HCT116 (cell line): Measurements from ENCODE around the gene U2AF1L4. TPM values are rescaled to one million over a fixed set of nuclear protein-coding genes. Genes with fewer than 3 reads are reported as not detected.

Experiments
- ATAC-seq: fragments of 200-7000 bp; cut with Tn5 transposase; 2 replicates; pipeline ENCODE4 v1.9.1; 2020; ENCODE audit warnings: mild to moderate bottlenecking, moderate library complexity
- BruUV-seq: library from RNA; stranded (reverse); fragments of 400-500 nt; replicated peaks from 2 replicates; lab custom pipeline; 2021; lab: Mats Ljungman, UMichigan
- CTCF ChIA-PET: fragments of 300-600 bp; sonication (Branson Sonifier 250); formaldehyde crosslinking; loops from one replicate; lab custom pipeline; 2021; ENCODE audit warnings: antibody characterized with exemption; lab: Charles Lee
- POLR2A ChIA-PET: fragments of 300-600, 350-600 bp; sonication (Branson Sonifier 250); formaldehyde crosslinking; loops from one replicate; lab custom pipeline; 2021; ENCODE audit warnings: antibody characterized with exemption; lab: Charles Lee
- RAD21 ChIA-PET, 2 experiments: fragments of 300-600 bp; sonication (Branson Sonifier 250); formaldehyde crosslinking; loops; one replicate each; lab custom pipeline; 2023; ENCODE audit warnings: low total read pairs in 2 of 2; ENCODE audit not compliant: uncharacterized antibody in 2 of 2, unreplicated experiment in 2 of 2, low non-redundant PET in 1 of 2; lab: Charles Lee
- DNase-seq: peaks from one replicate; pipeline ENCODE4 v3.0.0-alpha.2; 2010; ENCODE audit warnings: low read depth, low spot score
- H2AFZ ChIP-seq: fragments of 200-600 bp; shearing (Covaris generic), sonication (generic); 2 replicates; pipeline ENCODE4 v1.6.1; 2017; ENCODE audit warnings: low read depth, mixed run types, mixed read lengths, antibody characterized with exemption, low read length; ENCODE audit not compliant: poor library complexity, severe bottlenecking
- H3K27ac ChIP-seq: 2 replicates; pipeline ENCODE4 v1.5.1; 2012; ENCODE audit warnings: low read depth, low read length
- H3K27me3 ChIP-seq: fragments of 200-600 bp; sonication (generic); 2 replicates; pipeline ENCODE4 v1.6.1; 2016; ENCODE audit warnings: mixed run types, low read length, mixed read lengths; ENCODE audit not compliant: insufficient read depth
- H3K36me3 ChIP-seq, 2 experiments: fragments of 200-500 bp in 1 of 2; fragments of 200-600 bp in 1 of 2; sonication (Bioruptor generic) in 1 of 2; sonication (generic) in 1 of 2; 2 replicates each; pipeline versions ENCODE4 v1.5.1 to v1.6.1; 2014 to 2016; ENCODE audit warnings: low read length in 2 of 2, inconsistent platforms in 1 of 2, mixed read lengths in 1 of 2, mixed run types in 1 of 2; ENCODE audit not compliant: insufficient read depth in 2 of 2, control insufficient read depth in 1 of 2
- H3K4me1 ChIP-seq, 2 experiments: fragments of 200-600 bp in 1 of 2; sonication (generic) in 1 of 2; 2 replicates each; pipeline versions ENCODE4 v1.5.1 to v1.6.1; 2012 to 2017; ENCODE audit warnings: low read length in 2 of 2, inconsistent platforms in 1 of 2, mild to moderate bottlenecking in 1 of 2, mixed read lengths in 1 of 2, mixed run types in 1 of 2, moderate library complexity in 1 of 2; ENCODE audit not compliant: insufficient read depth in 2 of 2, control insufficient read depth in 1 of 2
- H3K4me2 ChIP-seq: fragments of 200-600 bp; sonication (generic); 2 replicates; pipeline ENCODE4 v1.6.1; 2017; ENCODE audit warnings: mixed run types, low read length, mixed read lengths
- H3K4me3 ChIP-seq, 2 experiments: fragments of 200-600 bp in 1 of 2; sonication (generic) in 1 of 2; replicated peaks in 1 of 2; 2 replicates each; pipeline ENCODE4 v1.5.1; 2011 to 2016; ENCODE audit warnings: low read length in 2 of 2, control low read depth in 1 of 2, low read depth in 1 of 2, mild to moderate bottlenecking in 1 of 2, mixed read lengths in 1 of 2, mixed run types in 1 of 2
- H3K79me2 ChIP-seq: fragments of 200-600 bp; sonication (generic); 2 replicates; pipeline ENCODE4 v1.6.1; 2017; ENCODE audit warnings: mild to moderate bottlenecking, mixed run types, low read length, moderate library complexity, mixed read lengths; ENCODE audit not compliant: insufficient read depth
- H3K9ac ChIP-seq: fragments of 200-600 bp; sonication (generic); 2 replicates; pipeline ENCODE4 v1.6.1; 2016; ENCODE audit warnings: low read length, mixed read lengths
- H3K9me2 ChIP-seq: fragments of 200-600 bp; sonication (generic), shearing (Covaris generic); 2 replicates; pipeline ENCODE4 v1.6.1; 2017; ENCODE audit warnings: mixed run types, mild to moderate bottlenecking, moderate library complexity; ENCODE audit not compliant: insufficient read depth
- H3K9me3 ChIP-seq, 2 experiments: fragments of 200-500 bp in 1 of 2; fragments of 200-600 bp in 1 of 2; sonication (Bioruptor generic) in 1 of 2; sonication (generic) in 1 of 2; 2 replicates each; pipeline ENCODE4 v1.6.1; 2014 to 2017; ENCODE audit warnings: low read length in 2 of 2, mixed read lengths in 2 of 2, inconsistent platforms in 1 of 2, low read depth in 1 of 2, mild to moderate bottlenecking in 1 of 2, mixed run types in 1 of 2, moderate library complexity in 1 of 2; ENCODE audit not compliant: control insufficient read depth in 1 of 2, insufficient read depth in 1 of 2
- H4K20me1 ChIP-seq: fragments of 200-600 bp; sonication (generic), shearing (Covaris generic); 2 replicates; pipeline ENCODE4 v1.6.1; 2017; ENCODE audit warnings: mixed run types, mild to moderate bottlenecking, moderate library complexity; ENCODE audit not compliant: insufficient read depth
- ATF3 ChIP-seq: IDR thresholded peaks from 2 replicates; pipeline ENCODE4 v1.6.1; 2012
- CBX3 ChIP-seq: IDR thresholded peaks from 2 replicates; pipeline ENCODE4 v1.6.1; 2012; ENCODE audit warnings: low read depth
- CEBPB ChIP-seq: IDR thresholded peaks from 2 replicates; pipeline ENCODE4 v1.6.1; 2012; ENCODE audit warnings: low read depth
- EGR1 ChIP-seq: IDR thresholded peaks from 2 replicates; pipeline ENCODE4 v1.6.1; 2012; ENCODE audit warnings: low read depth
- ELF1 ChIP-seq: IDR thresholded peaks from 2 replicates; pipeline ENCODE4 v1.6.1; 2012; ENCODE audit warnings: low read depth, borderline replicate concordance
- EZH2 ChIP-seq: fragments of 200-600 bp; sonication (generic); IDR thresholded peaks from 2 replicates; pipeline ENCODE4 v1.6.1; 2017; ENCODE audit warnings: antibody characterized with exemption, mixed run types
- EZH2phosphoT487 ChIP-seq: fragments of 200-600 bp; IDR thresholded peaks from 2 replicates; pipeline ENCODE4 v1.6.1; 2018; ENCODE audit warnings: antibody characterized with exemption, borderline replicate concordance
- FOSL1 ChIP-seq: IDR thresholded peaks from 2 replicates; pipeline ENCODE4 v1.6.1; 2012; ENCODE audit warnings: low read depth
- JUND ChIP-seq: IDR thresholded peaks from 2 replicates; pipeline ENCODE4 v1.6.1; 2012
- MAX ChIP-seq: IDR thresholded peaks from 2 replicates; pipeline ENCODE4 v1.6.1; 2012
- POLR2A ChIP-seq: IDR thresholded peaks from 2 replicates; pipeline ENCODE4 v1.7.0; 2011; ENCODE audit warnings: borderline replicate concordance; ENCODE audit not compliant: insufficient read depth, insufficient read length; ENCODE audit errors: extremely low read depth
- POLR2AphosphoS5 ChIP-seq: IDR thresholded peaks from 2 replicates; pipeline ENCODE4 v1.6.1; 2011; ENCODE audit warnings: mild to moderate bottlenecking, low read depth, low read length, moderate library complexity
- REST ChIP-seq: IDR thresholded peaks from 2 replicates; pipeline ENCODE4 v1.6.1; 2012; ENCODE audit warnings: low read depth
- SIN3A ChIP-seq: IDR thresholded peaks from 2 replicates; pipeline ENCODE4 v1.6.1; 2012; ENCODE audit warnings: low read depth
- SP1 ChIP-seq: IDR thresholded peaks from 2 replicates; pipeline ENCODE4 v1.6.1; 2012; ENCODE audit warnings: low read depth
- SRF ChIP-seq: IDR thresholded peaks from 2 replicates; pipeline ENCODE4 v1.6.1; 2012; ENCODE audit warnings: low read depth
- TCF7L2 ChIP-seq: IDR thresholded peaks from 2 replicates; pipeline ENCODE4 v1.7.0; 2011; ENCODE audit warnings: borderline replicate concordance, inconsistent platforms; ENCODE audit not compliant: insufficient read depth, insufficient read length; ENCODE audit errors: extremely low read depth
- ZBTB33 ChIP-seq: IDR thresholded peaks from 2 replicates; pipeline ENCODE4 v1.6.1; 2011; ENCODE audit warnings: mild to moderate bottlenecking, low read length, moderate library complexity; ENCODE audit not compliant: insufficient replicate concordance; ENCODE audit errors: extremely low read depth
- ZFX ChIP-seq: fragments of 450-650 bp; IDR thresholded peaks from 2 replicates; pipeline ENCODE4 v1.6.1; 2017
- intact Hi-C: fragments of 100-400 bp; cut with micrococcal nuclease; formaldehyde crosslinking; loops from 2 replicates; pipeline ENCODE4 v1.10.0; 2022
- total RNA-seq: library from RNA; stranded (reverse); gene quantifications from one replicate; pipeline ENCODE4 v1.2.1, GENCODE V29; 2021; ENCODE audit not compliant: unreplicated experiment
- TF ChIP-seq, protein P1 (sequence below), 3 experiments: fragments of 200-600 bp in 1 of 3; sonication (generic) in 1 of 3; IDR thresholded peaks in 2 of 3; conservative IDR thresholded peaks in 1 of 3; 2 replicates each; pipeline ENCODE4 v1.5.1; 2012 to 2017; ENCODE audit warnings: low read depth in 2 of 3, low read length in 2 of 3, antibody characterized with exemption in 1 of 3, borderline replicate concordance in 1 of 3, control low read depth in 1 of 3, mild to moderate bottlenecking in 1 of 3, mixed read lengths in 1 of 3, mixed run types in 1 of 3, moderate library complexity in 1 of 3; ENCODE audit not compliant: insufficient read depth in 1 of 3

The U2AF1L4 gene
- total RNA-seq, 1 experiment from 2014 or later: 15.6 TPM

DNA sequence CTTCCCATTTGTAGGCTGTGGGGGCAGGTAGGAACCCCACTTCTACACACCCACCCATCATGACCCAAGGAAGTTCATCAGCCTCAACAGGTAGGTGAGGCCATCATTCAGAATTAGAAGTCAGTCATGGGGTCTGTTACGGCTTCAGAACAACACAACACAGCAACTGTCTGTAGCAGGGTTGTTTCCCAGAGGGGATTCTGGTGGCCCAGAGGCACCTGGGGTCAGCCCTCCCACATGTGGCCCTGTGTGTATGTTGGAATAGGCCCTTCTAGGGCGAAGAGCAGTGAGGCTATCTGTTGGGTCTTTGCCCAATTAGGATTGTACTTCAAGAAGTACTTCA, 6.4 kb downstream of the U2AF1L4 start:
- Histone ChIP-seq H3K9me3 (no peaks in the 10 kb centered on the region), H4K20me1 (no peaks in the 10 kb centered on the region), H3K4me1 (peaks cover 15 to 17% of the 10 kb centered on the region in 2 experiments; a peak in 3 of 4 replicates), H3K27me3 (no peaks in the 10 kb centered on the region), H3K79me2 (no peaks in the 10 kb centered on the region), H2AFZ (no peak overlapping the region), H3K4me2 (no peak overlapping the region), H3K9me2 (no peaks in the 10 kb centered on the region), H3K36me3 (peaks cover 19 to 30% of the 10 kb centered on the region in 2 experiments; a peak in 3 of 4 replicates), H3K9ac (no peak overlapping the region), H3K4me3 (no peak overlapping the region), H3K27ac (no peak overlapping the region)
- intact Hi-C loops: no loop called here
- ChIA-PET RAD21 (no interaction called here), POLR2A (interaction anchor here (1.9 to 2.2 kb wide), 2 partner anchors 9 kb away, joined by 5 to 7 read pairs; partner anchors contain the start of gene LIN37), CTCF (no interaction called here)
- no TSS peak for BruUV-seq
- TF ChIP-seq TCF7L2: no peak
- no peak for TF ChIP-seq JUND
- no peak for TF ChIP-seq EZH2phosphoT487
- TF ChIP-seq ATF3: no peak
- TF ChIP-seq SRF: no peak
- no peak for TF ChIP-seq ZBTB33
- no peak for TF ChIP-seq CEBPB
- no peak for TF ChIP-seq SIN3A
- TF ChIP-seq EGR1: no peak
- TF ChIP-seq EZH2: no peak
- TF ChIP-seq POLR2A: no peak
- TF ChIP-seq ZFX: no peak
- TF ChIP-seq FOSL1: no peak
- TF ChIP-seq SP1: no peak
- TF ChIP-seq MAX: no peak
- TF ChIP-seq POLR2AphosphoS5: no peak
- no peak for TF ChIP-seq REST
- TF ChIP-seq ELF1: no peak
- TF ChIP-seq, protein P1, sequence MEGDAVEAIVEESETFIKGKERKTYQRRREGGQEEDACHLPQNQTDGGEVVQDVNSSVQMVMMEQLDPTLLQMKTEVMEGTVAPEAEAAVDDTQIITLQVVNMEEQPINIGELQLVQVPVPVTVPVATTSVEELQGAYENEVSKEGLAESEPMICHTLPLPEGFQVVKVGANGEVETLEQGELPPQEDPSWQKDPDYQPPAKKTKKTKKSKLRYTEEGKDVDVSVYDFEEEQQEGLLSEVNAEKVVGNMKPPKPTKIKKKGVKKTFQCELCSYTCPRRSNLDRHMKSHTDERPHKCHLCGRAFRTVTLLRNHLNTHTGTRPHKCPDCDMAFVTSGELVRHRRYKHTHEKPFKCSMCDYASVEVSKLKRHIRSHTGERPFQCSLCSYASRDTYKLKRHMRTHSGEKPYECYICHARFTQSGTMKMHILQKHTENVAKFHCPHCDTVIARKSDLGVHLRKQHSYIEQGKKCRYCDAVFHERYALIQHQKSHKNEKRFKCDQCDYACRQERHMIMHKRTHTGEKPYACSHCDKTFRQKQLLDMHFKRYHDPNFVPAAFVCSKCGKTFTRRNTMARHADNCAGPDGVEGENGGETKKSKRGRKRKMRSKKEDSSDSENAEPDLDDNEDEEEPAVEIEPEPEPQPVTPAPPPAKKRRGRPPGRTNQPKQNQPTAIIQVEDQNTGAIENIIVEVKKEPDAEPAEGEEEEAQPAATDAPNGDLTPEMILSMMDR (IDR thresholded peaks at IDR 0.05 in 2 of 3, conservative IDR thresholded peaks at IDR 0.05 in 1 of 3; ENCODE audit: borderline replicate concordance in 1 of 3, insufficient read depth in 1 of 3, low read depth in 2 of 3, low read length in 2 of 3): no peak
- no peak for TF ChIP-seq CBX3
- no peak for ATAC-seq
- DNase-seq: no peak
